Brain microvascular endothelial cell (primary cell): ENCODE results near the gene FAM234B.

Experiments used
- DNase-seq: peaks from one replicate; pipeline ENCODE4 v3.0.0-alpha.2; 2020
- H3K27ac ChIP-seq: fragments of 250-450 bp; sonication (Bioruptor Pico); 2 replicates; pipeline ENCODE4 v1.5.1; 2020; ENCODE audit warnings: mild to moderate bottlenecking, moderate library complexity
- H3K27me3 ChIP-seq: fragments of 250-450 bp; sonication (Bioruptor Pico); replicated peaks from 2 replicates; pipeline ENCODE4 v1.5.1; 2020; ENCODE audit warnings: mild to moderate bottlenecking
- H3K36me3 ChIP-seq: fragments of 250-450 bp; sonication (Bioruptor Pico); replicated peaks from 2 replicates; pipeline ENCODE4 v1.5.1; 2020; ENCODE audit warnings: mild to moderate bottlenecking
- H3K4me3 ChIP-seq: 2 replicates; pipeline ENCODE4 v1.5.1; 2011; ENCODE audit warnings: low read depth, mild to moderate bottlenecking, control low read depth, low read length, moderate library complexity
- CTCF ChIP-seq: IDR thresholded peaks from 2 replicates; pipeline ENCODE4 v1.5.1; 2011; ENCODE audit warnings: low read depth, mild to moderate bottlenecking, moderate library complexity, low read length, control low read depth, inconsistent platforms; ENCODE audit errors: missing control alignments
- in situ Hi-C: cut with HindIII; loops from 2 replicates; pipeline ENCODE4 v1.10.0; 2017; ENCODE audit warnings: low sequenced_read_pairs, low pct_ligation_motif_present

FAM234B gene

DNA sequence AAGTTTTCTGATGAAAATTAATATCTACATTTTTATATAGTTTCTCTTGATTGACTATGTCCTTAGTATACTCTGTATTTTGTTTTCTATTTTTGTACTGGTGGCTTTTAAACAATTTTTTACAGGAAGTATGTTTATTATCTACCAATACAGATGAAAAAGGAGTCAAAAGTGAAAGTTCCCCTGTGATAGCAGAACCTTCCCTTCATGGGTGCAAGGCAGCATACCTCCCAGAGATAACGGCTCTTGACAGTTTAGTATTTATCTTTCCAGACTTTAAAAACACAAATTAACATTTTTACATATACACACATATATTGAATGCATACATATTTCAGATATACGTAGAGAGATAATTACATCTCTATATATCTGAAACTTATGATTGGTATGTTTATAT lies 17.1 kb upstream of the FAM234B start:
- in situ Hi-C loops: no loop called here
- TF ChIP-seq CTCF: no peak
- Histone ChIP-seq H3K27me3 (no peaks in the 10 kb centered on the region), H3K4me3 (no peak overlapping the region), H3K27ac (no peak overlapping the region), H3K36me3 (no peaks in the 10 kb centered on the region)
- no peak for DNase-seq

DNA sequence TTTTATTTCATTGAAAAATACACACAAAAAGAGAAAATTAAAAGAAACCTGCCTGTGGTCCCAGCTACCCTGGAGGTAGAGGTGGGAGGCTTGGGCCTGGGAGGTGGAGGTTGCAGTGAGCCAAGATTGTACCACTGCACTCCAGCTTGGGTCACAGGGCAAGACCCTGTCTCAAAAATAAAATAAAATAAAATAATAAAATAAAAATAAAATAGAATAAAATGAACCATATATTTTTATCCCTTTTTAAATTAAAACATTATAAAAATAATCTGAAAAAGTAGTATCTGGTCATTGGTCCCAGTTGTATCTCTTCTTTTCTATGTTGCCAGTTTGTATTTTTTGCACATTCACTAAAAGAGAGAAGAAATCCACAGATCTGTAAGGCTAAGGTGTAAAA lies 16.7 kb upstream of the FAM234B start:
- in situ Hi-C loops: no loop called here
- Histone ChIP-seq H3K27me3 (no peaks in the 10 kb centered on the region), H3K27ac (no peak overlapping the region), H3K4me3 (no peak overlapping the region), H3K36me3 (no peaks in the 10 kb centered on the region)
- no peak for DNase-seq
- TF ChIP-seq CTCF: no peak

GRCh38 chr12:13028825-13029570 lies 15.2 kb upstream of the FAM234B start:
- H3K27ac ChIP-seq: no peak overlapping the region
- H3K27me3 ChIP-seq: no peaks in the 10 kb centered on the region
- in situ Hi-C loops: no loop called here
- TF ChIP-seq CTCF: no peak
- no peak overlapping the region for H3K4me3 ChIP-seq
- H3K36me3 ChIP-seq: no peaks in the 10 kb centered on the region
- no peak for DNase-seq

GRCh38 chr12:13030541-13031291 lies 13.5 kb upstream of the FAM234B start:
- no peaks in the 10 kb centered on the region for H3K36me3 ChIP-seq
- no peak for DNase-seq
- no peak for TF ChIP-seq CTCF
- H3K27me3 ChIP-seq: no peaks in the 10 kb centered on the region
- no peak overlapping the region for H3K4me3 ChIP-seq
- H3K27ac ChIP-seq: no peak overlapping the region
- in situ Hi-C loops: no loop called here

DNA sequence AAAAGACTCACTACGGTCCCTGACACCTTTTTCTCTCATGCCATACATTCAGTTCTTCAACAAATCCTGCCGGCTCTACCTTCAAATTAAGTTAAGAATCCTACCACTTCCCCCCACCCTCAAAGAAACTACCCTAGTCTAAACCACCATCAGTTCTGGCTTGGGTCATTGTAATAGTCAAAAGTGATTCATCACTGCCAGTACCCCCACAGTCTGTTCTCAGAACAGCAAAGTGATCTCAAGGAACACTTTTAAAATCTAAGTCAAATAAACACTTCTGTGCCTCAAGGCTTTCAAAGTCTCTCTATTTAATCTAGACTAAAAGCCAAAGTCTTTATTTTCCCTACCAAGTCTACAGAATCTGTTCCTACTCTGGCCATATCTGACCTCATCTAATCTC lies 12.0 kb upstream of the FAM234B start:
- no peak for TF ChIP-seq CTCF
- no peaks in the 10 kb centered on the region for H3K27me3 ChIP-seq
- H3K4me3 ChIP-seq: no peak overlapping the region
- no peak overlapping the region for H3K27ac ChIP-seq
- H3K36me3 ChIP-seq: no peaks in the 10 kb centered on the region
- DNase-seq: no peak
- in situ Hi-C loops: no loop called here
